Smooth muscle cell (in vitro differentiated cells): ENCODE data around the gene BMS1. TPM values are rescaled to one million over a fixed set of nuclear protein-coding genes. Genes with fewer than 3 reads are reported as not detected.

Experiments used
- DNase-seq: peaks from one replicate; lab custom pipeline; 2025; ENCODE audit not compliant: unreplicated experiment; lab: John Stamatoyannopoulos, UW
- H2AFZ ChIP-seq: fragments of 200-600 bp; sonication (generic); 2 replicates; pipeline ENCODE4 v1.6.0; 2016; ENCODE audit warnings: antibody characterized with exemption, low read depth, mild to moderate bottlenecking
- H3F3A ChIP-seq: fragments of 200-600 bp; sonication (generic); 2 replicates; pipeline ENCODE4 v1.6.0; 2017; ENCODE audit warnings: antibody characterized with exemption, low read depth
- H3K27ac ChIP-seq: fragments of 200-600 bp; sonication (generic); 2 replicates; pipeline ENCODE4 v1.5.1; 2016; ENCODE audit warnings: low read depth, mild to moderate bottlenecking
- H3K27me3 ChIP-seq: fragments of 200-600 bp; sonication (generic); 2 replicates; pipeline ENCODE4 v1.6.1; 2016; ENCODE audit warnings: low read depth, mild to moderate bottlenecking
- H3K36me3 ChIP-seq: fragments of 200-600 bp; sonication (generic); 2 replicates; pipeline ENCODE4 v1.5.1; 2016; ENCODE audit warnings: low read depth
- H3K4me1 ChIP-seq: fragments of 200-600 bp; sonication (generic); 2 replicates; pipeline ENCODE4 v1.5.1; 2016; ENCODE audit warnings: low read depth
- H3K4me2 ChIP-seq: fragments of 200-600 bp; sonication (generic); 2 replicates; pipeline ENCODE4 v1.6.0; 2016; ENCODE audit warnings: mild to moderate bottlenecking
- H3K4me3 ChIP-seq: fragments of 200-600 bp; sonication (generic); 2 replicates; pipeline ENCODE4 v1.5.1; 2016; ENCODE audit warnings: mild to moderate bottlenecking
- H3K79me2 ChIP-seq: fragments of 200-600 bp; sonication (generic); 2 replicates; pipeline ENCODE4 v1.6.0; 2016; ENCODE audit warnings: low read depth, mild to moderate bottlenecking
- H3K9ac ChIP-seq: fragments of 200-600 bp; sonication (generic); 2 replicates; pipeline ENCODE4 v1.6.0; 2016; ENCODE audit warnings: low read depth
- H3K9me3 ChIP-seq: fragments of 200-600 bp; sonication (generic); replicated peaks from 2 replicates; pipeline ENCODE4 v1.5.1; 2016; ENCODE audit warnings: low read depth
- H4K20me1 ChIP-seq: fragments of 200-600 bp; sonication (generic); 2 replicates; pipeline ENCODE4 v1.6.0; 2016; ENCODE audit warnings: low read depth
- CTCF ChIP-seq: fragments of 200-600 bp; sonication (generic); IDR thresholded peaks from 2 replicates; pipeline ENCODE4 v1.5.1; 2017; ENCODE audit warnings: borderline replicate concordance, mild to moderate bottlenecking, antibody characterized with exemption; ENCODE audit not compliant: insufficient read depth, poor library complexity, severe bottlenecking
- WGBS: methylation state at CpG from one replicate; pipeline ENCODE4 v1.1.7; 2016; ENCODE audit warnings: low lambda C conversion rate; 5-methylcytosine and 5-hydroxymethylcytosine counted together
- polyA plus RNA-seq: library from polyadenylated mRNA; unstranded; fragments of >200 nt; fragmentation: Nextera tagmentation; extraction: Ambion mirVana; gene quantifications from 2 replicates; pipeline ENCODE4 v1.2.1, GENCODE V29; 2016
- total RNA-seq: library from RNA; depleted of rRNA; stranded (reverse); fragments of >200 nt; gene quantifications from 2 replicates; pipeline ENCODE4 v1.2.3, GENCODE V29; 2014

The BMS1 gene
- total and polyA plus RNA-seq, 2 experiments from 2014 or later: 14.9 to 17.5 TPM

GRCh38 chr10:42754155-42755027, 28.2 kb upstream of the BMS1 start:
- Histone ChIP-seq H3K27me3 (peaks cover 41% of the 10 kb centered on the region), H3K9ac (no peak overlapping the region), H4K20me1 (no peaks in the 10 kb centered on the region), H3K4me3 (peak overlapping the region; percentile 54), H3K79me2 (no peaks in the 10 kb centered on the region), H3F3A (no peaks in the 10 kb centered on the region), H3K4me1 (no peaks in the 10 kb centered on the region), H3K27ac (no peak overlapping the region), H3K9me3 (no peaks in the 10 kb centered on the region), H3K4me2 (peak overlapping the region; percentile 94), H3K36me3 (no peaks in the 10 kb centered on the region), H2AFZ (peak overlapping the region; percentile 98)
- no peak for DNase-seq
- TF ChIP-seq CTCF: no peak
- 3% methylated on average over 84 of the region's 89 CpGs for WGBS

GRCh38 chr10:42755028-42755451, 27.6 kb upstream of the BMS1 start:
- H3K4me1 ChIP-seq: no peaks in the 10 kb centered on the region
- H2AFZ ChIP-seq: peak overlapping the region; percentile 98
- 8% methylated on average over 37 of the region's 45 CpGs for WGBS
- no peaks in the 10 kb centered on the region for H3K36me3 ChIP-seq
- H3K4me3 ChIP-seq: peak overlapping the region; percentile 54
- DNase-seq: no peak
- no peaks in the 10 kb centered on the region for H3K79me2 ChIP-seq
- peaks cover 41% of the 10 kb centered on the region for H3K27me3 ChIP-seq
- no peaks in the 10 kb centered on the region for H3K9me3 ChIP-seq
- H3F3A ChIP-seq: no peaks in the 10 kb centered on the region
- peak overlapping the region; percentile 94 for H3K4me2 ChIP-seq
- H4K20me1 ChIP-seq: no peaks in the 10 kb centered on the region
- no peak overlapping the region for H3K9ac ChIP-seq
- TF ChIP-seq CTCF: no peak
- H3K27ac ChIP-seq: no peak overlapping the region

- peaks cover 41% of the 10 kb centered on the region for H3K27me3 ChIP-seq
- H3K9ac ChIP-seq: no peak overlapping the region
- WGBS: 77% methylated on average over 10 of the region's 10 CpGs
Measured at GRCh38 chr10:42755556-42756093, 27.0 kb upstream of the BMS1 start.

More at GRCh38 chr10:42755556-42756093, 27.0 kb upstream of the BMS1 start:
- Histone ChIP-seq H3K4me1 (no peaks in the 10 kb centered on the region), H3K27ac (no peak overlapping the region), H3K36me3 (no peaks in the 10 kb centered on the region), H3K4me3 (peak overlapping the region; percentile 54), H3K79me2 (no peaks in the 10 kb centered on the region), H3K9me3 (no peaks in the 10 kb centered on the region), H4K20me1 (no peaks in the 10 kb centered on the region), H3F3A (no peaks in the 10 kb centered on the region), H2AFZ (no peak overlapping the region), H3K4me2 (no peak overlapping the region)
- no peak for TF ChIP-seq CTCF
- DNase-seq: no peak
